Astrocyte of the hippocampus (primary cell): ENCODE measurements around the gene CFAP97.
"Not testable (repeated sequence)": the region's sequence is repeated elsewhere in the genome, so short reads cannot be mapped to it uniquely, and the experiment has no call there.

Experiments used
- DNase-seq: peaks from one replicate; pipeline ENCODE4 v3.0.0; 2011; ENCODE audit warnings: low read depth, low spot score

Gene CFAP97

DNA sequence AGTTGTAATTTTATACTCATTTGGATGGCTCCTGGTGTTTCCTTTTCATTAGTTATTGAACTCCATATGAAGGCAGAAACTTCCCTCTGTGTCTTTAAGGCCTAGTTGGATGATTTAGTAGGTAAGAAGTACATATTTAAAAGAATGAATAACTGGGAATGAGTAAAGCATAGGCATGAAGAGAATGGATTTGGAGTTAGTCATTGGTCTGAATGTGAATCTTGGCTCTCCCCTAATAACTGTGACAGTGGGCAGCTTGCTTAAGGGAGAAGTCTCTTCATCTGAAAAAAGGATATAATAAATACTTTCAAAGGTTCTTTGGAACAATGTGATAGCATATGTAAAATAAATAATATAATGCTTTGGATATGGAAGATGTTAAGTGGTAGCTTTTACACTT, 18.8 kb upstream of the CFAP97 start:
- DNase-seq, result peak; percentile 37

- DNase-seq, result no peak
Measured at GRCh38 chr4:185221912-185222311, 18.1 kb upstream of the CFAP97 start.

DNA sequence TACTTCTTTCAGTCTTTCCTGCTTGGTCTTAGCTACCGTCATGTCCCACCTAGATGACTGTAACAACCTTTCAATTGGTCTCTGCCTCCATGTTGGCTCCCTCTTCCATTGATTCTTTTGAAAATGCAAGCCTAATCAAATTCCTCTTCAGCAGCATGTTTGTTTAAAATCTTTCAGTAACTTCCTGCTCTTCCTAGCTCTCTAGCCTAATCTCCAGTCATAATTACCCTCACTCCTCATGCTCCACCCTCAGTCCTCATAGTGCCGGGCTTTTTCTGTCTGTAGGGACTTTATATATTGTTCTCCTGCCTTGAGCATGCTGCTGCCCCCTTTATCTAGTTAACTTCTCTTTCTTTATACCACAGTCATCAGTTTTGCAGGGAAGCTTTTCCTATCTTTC, 17.7 kb upstream of the CFAP97 start:
- no peak for DNase-seq

GRCh38 chr4:185219551-185220344, 15.9 kb upstream of the CFAP97 start:
- DNase-seq, result peak; percentile 56

DNA sequence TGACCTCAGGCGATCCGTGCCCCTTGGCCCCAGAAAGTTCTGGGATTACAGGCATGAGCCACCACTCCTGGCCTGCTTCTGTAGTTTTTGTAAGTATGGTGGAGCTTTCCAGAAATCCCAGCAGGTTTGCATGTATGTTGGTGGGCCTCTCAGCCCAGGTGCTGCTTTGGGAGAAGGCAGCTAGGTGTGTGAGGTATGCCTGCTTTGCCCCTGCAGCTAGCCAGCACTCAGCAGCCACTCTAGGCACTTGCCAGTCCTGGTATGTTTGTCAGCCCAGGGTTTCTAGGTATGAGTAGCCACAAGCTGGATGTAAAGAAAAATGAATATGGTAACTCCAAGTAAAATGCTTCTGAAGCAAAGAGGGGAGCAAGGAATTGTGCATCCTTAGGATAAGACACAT, 14.5 kb upstream of the CFAP97 start:
- DNase-seq, result no peak

GRCh38 chr4:185217408-185217975, 13.7 kb upstream of the CFAP97 start:
- DNase-seq, result no peak

DNA sequence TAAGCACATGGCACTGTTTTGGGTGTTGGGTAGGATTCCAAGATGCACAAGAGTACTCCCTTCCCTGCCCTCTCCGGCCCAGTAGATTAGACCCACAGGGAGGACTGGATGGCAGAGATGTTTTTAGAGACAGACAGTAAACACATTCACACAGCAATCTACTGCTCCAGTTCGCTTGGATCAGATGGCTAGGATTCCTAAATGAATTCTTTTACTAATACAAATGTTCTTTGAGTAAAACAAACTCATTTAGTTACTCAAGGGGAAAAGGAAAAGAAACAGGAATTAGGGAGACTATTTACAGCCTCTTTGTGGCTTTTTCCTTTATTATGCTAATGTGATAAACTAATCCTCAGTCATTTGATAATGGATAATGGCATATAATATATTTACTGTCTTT, 11.5 kb upstream of the CFAP97 start:
- DNase-seq, result peak; percentile 51

DNA sequence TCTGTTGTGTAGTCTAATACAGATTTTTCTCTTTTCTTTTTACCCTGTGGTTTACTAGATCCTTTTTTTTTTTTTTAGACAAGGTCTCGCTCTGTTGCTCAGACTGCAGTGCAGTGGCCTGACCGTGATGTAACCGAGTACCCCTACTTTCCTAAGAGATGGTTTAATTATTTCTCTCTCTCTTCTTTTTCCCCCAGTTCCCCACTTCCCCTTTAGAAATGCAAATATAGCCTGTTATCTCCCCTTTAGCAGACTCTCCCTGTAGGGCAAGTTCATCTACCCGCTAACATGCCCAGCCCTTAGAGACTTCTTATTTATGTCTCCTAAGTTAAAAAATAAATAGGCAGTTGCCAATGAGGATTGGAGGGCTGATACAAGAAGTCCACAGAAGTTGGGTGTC, 10.1 kb upstream of the CFAP97 start:
- DNase-seq, result no peak

GRCh38 chr4:185212581-185212980, 8.8 kb upstream of the CFAP97 start:
- DNase-seq, result no peak

DNA sequence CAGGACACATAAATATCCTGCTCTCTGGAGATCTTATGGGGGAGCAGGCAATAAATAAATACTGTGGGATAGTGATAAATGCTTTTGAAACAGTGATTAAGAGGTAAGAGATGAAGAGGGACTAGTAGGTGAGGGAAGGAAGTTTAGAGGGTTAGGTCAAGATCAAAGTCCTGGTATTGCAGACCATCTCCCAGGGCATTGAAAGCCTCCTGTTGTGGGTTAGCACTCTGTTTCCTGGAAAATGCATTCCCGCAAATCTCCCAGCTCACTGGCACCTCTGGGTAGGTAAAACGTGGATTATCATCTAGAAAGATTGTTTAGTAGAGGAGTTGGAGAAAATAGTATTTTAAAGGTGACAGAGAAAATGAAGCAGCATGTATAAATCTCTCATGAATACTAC, 7.8 kb upstream of the CFAP97 start:
- no peak for DNase-seq

- peak; percentile 43 for DNase-seq
Measured at GRCh38 chr4:185211035-185211434, 7.2 kb upstream of the CFAP97 start.

DNA sequence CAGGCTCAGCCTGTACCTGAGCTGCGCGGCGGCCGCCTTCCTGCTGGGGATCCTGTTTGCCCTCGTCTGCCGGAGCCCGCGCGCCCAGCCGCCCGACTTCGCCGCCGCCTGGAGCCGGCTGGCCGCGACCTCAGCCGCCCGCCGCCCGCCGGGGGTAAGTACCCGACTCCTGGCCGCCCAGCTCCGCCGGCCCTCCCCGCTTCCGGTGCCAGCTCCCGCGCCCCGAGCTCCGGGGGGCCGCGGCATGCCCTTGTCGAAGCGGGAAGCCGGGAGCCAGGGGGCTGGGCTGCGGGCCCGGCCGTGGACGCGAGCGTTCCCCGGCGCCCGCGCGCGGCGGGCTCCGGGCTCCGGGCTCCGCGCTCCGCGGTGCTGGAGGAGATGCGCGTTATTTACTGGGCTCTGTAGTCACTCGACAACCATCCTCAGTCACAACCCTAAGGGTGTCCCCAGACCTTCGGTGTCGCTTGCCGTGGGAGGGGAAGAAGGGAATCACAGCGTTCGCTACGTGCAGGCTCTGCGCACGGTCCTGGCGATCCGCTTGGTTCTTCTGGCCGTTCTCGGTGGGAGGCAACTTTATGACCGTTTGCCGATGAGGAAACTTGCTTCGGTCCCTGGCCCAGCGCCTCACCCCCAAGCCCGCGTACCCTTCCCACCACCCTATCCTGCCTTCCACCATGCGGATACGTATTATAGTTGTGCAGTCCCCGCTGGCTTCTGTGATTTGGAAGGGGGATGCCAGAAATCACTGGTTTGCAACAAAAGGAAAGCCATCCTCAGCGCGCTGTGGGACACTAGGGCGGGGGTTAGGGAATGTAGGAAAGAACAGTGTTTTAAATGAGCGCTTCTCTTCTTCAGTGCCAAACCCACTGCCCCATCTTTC, 6.5 kb upstream of the CFAP97 start:
- peak; percentile 75 for DNase-seq

GRCh38 chr4:185209852-185210101, 6.0 kb upstream of the CFAP97 start:
- DNase-seq, result not testable (repeated sequence)

DNA sequence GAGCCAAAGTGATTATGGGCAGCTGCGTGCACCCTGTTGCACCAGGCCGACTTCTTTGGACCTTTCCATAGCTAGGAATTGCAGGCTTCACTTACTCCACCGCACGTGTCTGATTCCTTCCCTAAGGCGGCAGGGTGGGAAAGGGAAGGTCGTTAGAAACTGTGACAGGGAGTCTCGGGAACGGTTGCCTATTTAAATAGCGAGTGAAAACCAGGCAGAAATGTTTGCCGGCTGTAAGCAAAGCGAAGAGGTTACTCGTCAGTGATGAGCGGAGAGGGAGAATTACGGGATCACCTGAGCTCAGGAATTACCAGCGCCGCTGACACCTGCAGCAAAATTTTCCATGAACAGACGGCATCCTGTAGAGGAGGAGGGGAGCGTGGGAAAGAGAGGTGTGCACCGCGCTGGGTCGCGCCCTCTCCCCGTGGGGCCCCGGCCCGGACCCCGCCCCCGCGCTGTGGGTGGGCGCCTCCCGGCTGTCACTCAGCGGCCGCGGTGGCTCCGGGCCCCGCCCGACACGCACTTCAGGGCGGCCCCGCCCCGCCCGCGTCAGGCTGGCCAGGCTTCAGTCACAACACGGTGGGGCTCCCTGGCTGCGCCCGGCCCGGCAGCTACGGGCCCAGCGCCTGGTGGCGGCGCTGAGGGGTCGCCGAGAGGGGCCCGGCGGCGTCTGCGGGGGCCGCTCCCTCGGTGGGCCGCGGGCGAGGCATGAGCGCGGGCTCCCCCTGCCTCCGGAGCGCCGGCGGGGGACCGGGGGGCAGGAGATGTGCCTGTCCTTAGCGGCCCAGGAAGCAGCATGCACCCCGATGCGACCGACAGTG, 5.4 kb upstream of the CFAP97 start, which contains the start of gene SNX25:
TSS of gene SNX25 (plus strand) at position 568 of the 821 bp plus-strand sequence. CDS start at position 797, 229 bp downstream.
- DNase-seq, result peak; percentile 93

DNA sequence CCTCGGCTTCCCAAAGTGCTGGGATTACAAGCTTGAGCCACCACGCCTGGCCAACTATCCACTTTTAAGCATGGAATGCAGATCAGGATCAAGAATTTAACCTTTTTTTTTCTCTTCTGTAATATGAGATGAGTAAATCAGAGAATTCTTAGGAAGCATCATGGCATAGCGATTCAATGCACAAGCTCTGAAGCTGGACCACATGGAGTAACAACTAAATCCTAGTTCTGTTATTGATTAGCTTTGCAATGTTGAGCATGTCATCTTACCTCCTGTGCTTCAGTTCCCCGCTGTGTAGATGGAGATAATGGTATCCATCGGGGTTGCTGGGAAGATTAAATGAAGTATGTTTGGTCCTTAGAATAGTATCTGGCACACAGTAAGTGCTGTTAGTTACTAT, 3.7 kb upstream of the CFAP97 start:
- no peak for DNase-seq

- peak; percentile 28 for DNase-seq
Measured at GRCh38 chr4:185205697-185206342, 2.0 kb upstream of the CFAP97 start.

- DNase-seq, result not testable (repeated sequence)
Measured at GRCh38 chr4:185205073-185205472, 1.3 kb upstream of the CFAP97 start.

DNA sequence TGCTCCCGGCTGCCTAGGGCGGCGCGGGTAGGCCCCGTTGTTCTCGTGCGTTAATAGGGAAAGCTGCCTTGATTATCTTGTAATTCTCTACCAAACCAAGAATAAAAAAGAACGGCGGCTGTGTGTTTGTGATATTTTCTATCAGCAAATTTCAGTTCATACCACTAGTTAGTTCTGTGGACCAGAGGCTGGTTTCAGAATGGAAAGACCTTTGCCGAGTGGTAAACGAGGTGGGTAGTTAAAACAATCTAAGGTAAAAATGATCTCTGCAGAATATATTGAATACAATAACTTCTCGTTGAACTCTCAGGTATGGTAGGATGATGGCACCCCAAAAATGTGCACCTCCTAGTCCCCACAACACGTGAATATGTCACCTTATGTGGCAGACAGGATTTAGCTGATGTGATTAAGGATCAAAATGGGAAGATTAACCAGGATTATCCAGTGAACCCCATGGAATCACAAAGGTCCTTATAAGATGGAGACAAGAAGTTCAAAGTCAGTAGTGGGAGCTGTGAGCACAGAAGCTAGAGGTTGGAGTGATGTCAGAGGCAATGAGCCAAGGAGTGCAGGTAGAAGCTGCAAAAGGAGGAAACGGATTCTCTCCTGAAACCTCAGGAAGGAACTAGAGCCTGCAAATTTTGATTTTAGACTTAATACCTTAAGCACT, 574 bp upstream of the CFAP97 start:
- peak; percentile 33 for DNase-seq

DNA sequence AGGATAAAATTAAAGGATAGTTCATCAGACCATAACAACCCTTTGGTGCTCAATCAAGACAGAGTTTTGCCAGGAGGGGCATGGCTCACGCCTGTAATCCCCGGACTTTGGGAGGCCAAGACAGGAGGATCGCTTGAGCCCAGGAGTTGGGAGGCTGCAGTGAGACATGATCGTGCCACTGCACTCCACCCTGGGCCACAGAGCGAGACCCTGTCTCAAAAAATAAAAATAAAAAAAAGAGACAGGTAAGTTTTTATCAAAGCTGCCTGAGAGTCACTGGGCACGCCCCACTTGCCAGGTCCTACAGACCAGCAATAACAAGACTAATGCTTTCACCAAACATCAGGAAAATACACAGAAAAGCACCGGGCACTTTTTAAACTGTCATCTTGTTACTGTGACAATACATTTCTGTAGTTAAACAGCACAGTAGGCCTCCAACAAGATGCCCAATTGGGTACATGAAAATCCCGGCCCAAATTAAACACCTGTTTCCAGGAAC, 765 bp downstream of the CFAP97 start:
- no peak for DNase-seq
